Activated CD8-positive, alpha-beta T cell treated with anti-CD3 and anti-CD28 coated beads for 36 hours (primary cell): Measurements from ENCODE around the gene THBD. TPM values are rescaled to one million over a fixed set of nuclear protein-coding genes. Genes with fewer than 3 reads are reported as not detected.

ENCODE experiments used
- ATAC-seq: fragments of 200-7000 bp; cut with Tn5 transposase; one replicate; pipeline ENCODE4 v1.10.0; 2021; ENCODE audit warnings: mild to moderate bottlenecking, moderate library complexity
- CTCF ChIA-PET: fragments of 350-600 bp; sonication (Branson Sonifier 250); formaldehyde crosslinking; loops from one replicate; lab custom pipeline; 2021; ENCODE audit warnings: antibody characterized with exemption; lab: Charles Lee
- POLR2A ChIA-PET: fragments of 350-600 bp; sonication (Branson Sonifier 250); formaldehyde crosslinking; loops from one replicate; lab custom pipeline; 2021; ENCODE audit warnings: antibody characterized with exemption; lab: Charles Lee
- DNase-seq: peaks from one replicate; pipeline ENCODE4 v3.0.0-alpha.2; 2020
- H3K27ac Mint-ChIP-seq: one replicate; pipeline ENCODE4 v1.8.0; 2021; ENCODE audit warnings: mild to moderate bottlenecking, mixed read lengths
- H3K27me3 Mint-ChIP-seq: one replicate; pipeline ENCODE4 v1.8.0; 2021; ENCODE audit warnings: mixed read lengths
- H3K36me3 Mint-ChIP-seq: one replicate; pipeline ENCODE4 v1.8.0; 2021; ENCODE audit warnings: low read depth, mixed read lengths
- H3K4me1 Mint-ChIP-seq: one replicate; pipeline ENCODE4 v1.8.0; 2021; ENCODE audit warnings: low read depth, mixed read lengths
- H3K4me3 Mint-ChIP-seq: one replicate; pipeline ENCODE4 v1.8.0; 2021; ENCODE audit warnings: mild to moderate bottlenecking, moderate library complexity, mixed read lengths
- H3K9me3 Mint-ChIP-seq: one replicate; pipeline ENCODE4 v1.8.0; 2021; ENCODE audit warnings: mixed read lengths
- CTCF ChIP-seq: fragments of 200-600 bp; IDR thresholded peaks from one replicate; pipeline ENCODE4 v1.8.0; 2022; ENCODE audit warnings: antibody characterized with exemption, mild to moderate bottlenecking
- intact Hi-C: fragments of 100-400 bp; cut with micrococcal nuclease; formaldehyde crosslinking; loops from one replicate; pipeline ENCODE4 v1.10.0; 2022
- total RNA-seq, 2 experiments: library from RNA; stranded (reverse); gene quantifications; one replicate each; pipeline ENCODE4 v1.2.3, GENCODE V29; 2021

The THBD gene
- total RNA-seq, 2 experiments from 2014 or later = not detected

- intact Hi-C loops = no loop called here
Measured at GRCh38 chr20:23079926-23080325, 30.5 kb upstream of the THBD start.

GRCh38 chr20:23079016-23079351 lies 29.5 kb upstream of the THBD start:
- intact Hi-C loops = no loop called here
- Mint-ChIP-seq H3K27me3 (no peaks in the 10 kb centered on the region), H3K9me3 (no peaks in the 10 kb centered on the region), H3K36me3 (no peaks in the 10 kb centered on the region), H3K27ac (no peak overlapping the region), H3K4me3 (no peak overlapping the region), H3K4me1 (no peaks in the 10 kb centered on the region)
- ChIA-PET POLR2A (no interaction called here), CTCF (no interaction called here)
- no peak for TF ChIP-seq CTCF
- ATAC-seq = no peak
- DNase-seq = no peak

More at GRCh38 chr20:23079926-23080325, 30.5 kb upstream of the THBD start:
- H3K27ac Mint-ChIP-seq = no peak overlapping the region
- ATAC-seq (no peak), DNase-seq (no peak)
- no peaks in the 10 kb centered on the region for H3K27me3 Mint-ChIP-seq
- H3K36me3 Mint-ChIP-seq = no peaks in the 10 kb centered on the region
- no peaks in the 10 kb centered on the region for H3K9me3 Mint-ChIP-seq
- ChIA-PET POLR2A (no interaction called here), CTCF (no interaction called here)
- no peaks in the 10 kb centered on the region for H3K4me1 Mint-ChIP-seq
- TF ChIP-seq CTCF = no peak
- H3K4me3 Mint-ChIP-seq = no peak overlapping the region

GRCh38 chr20:23078351-23079015 lies 29.0 kb upstream of the THBD start:
- no peaks in the 10 kb centered on the region for H3K36me3 Mint-ChIP-seq
- no peak overlapping the region for H3K27ac Mint-ChIP-seq
- POLR2A ChIA-PET = no interaction called here
- intact Hi-C loops = no loop called here
- no peaks in the 10 kb centered on the region for H3K9me3 Mint-ChIP-seq
- no peaks in the 10 kb centered on the region for H3K4me1 Mint-ChIP-seq
- CTCF ChIA-PET = no interaction called here
- H3K4me3 Mint-ChIP-seq = no peak overlapping the region
- DNase-seq (no peak), ATAC-seq (no peak)
- no peaks in the 10 kb centered on the region for H3K27me3 Mint-ChIP-seq
- no peak for TF ChIP-seq CTCF

- no peak overlapping the region for H3K4me3 Mint-ChIP-seq
- TF ChIP-seq CTCF = no peak
- no peaks in the 10 kb centered on the region for H3K36me3 Mint-ChIP-seq
- ChIA-PET CTCF (no interaction called here), POLR2A (no interaction called here)
- no peak for DNase-seq
- H3K4me1 Mint-ChIP-seq = no peaks in the 10 kb centered on the region
- H3K9me3 Mint-ChIP-seq = no peaks in the 10 kb centered on the region
- intact Hi-C loops = no loop called here
- no peaks in the 10 kb centered on the region for H3K27me3 Mint-ChIP-seq
- ATAC-seq = no peak
- H3K27ac Mint-ChIP-seq = no peak overlapping the region
Measured at GRCh38 chr20:23077277-23077676, 27.8 kb upstream of the THBD start.

- intact Hi-C loops = no loop called here
- TF ChIP-seq CTCF = no peak
- Mint-ChIP-seq H3K36me3 (no peaks in the 10 kb centered on the region), H3K27ac (no peak overlapping the region), H3K9me3 (no peaks in the 10 kb centered on the region), H3K4me1 (no peaks in the 10 kb centered on the region), H3K27me3 (no peaks in the 10 kb centered on the region), H3K4me3 (no peak overlapping the region)
- ChIA-PET POLR2A (interaction anchor here (0.6 kb wide), 1 partner anchor 18 kb away, joined by 6 read pairs; no protein-coding TSS in a partner anchor), CTCF (no interaction called here)
- ATAC-seq (no peak), DNase-seq (no peak)
Measured at GRCh38 chr20:23074052-23074451, 24.6 kb upstream of the THBD start.
